Peyer's patch (tissue), 4 donors: ENCODE measurements around the gene IFT88.

Experiments
- POLR2A ChIP-seq, 2 donors: fragments of 450-650 bp; IDR thresholded peaks; one replicate each; pipeline ENCODE4 v1.5.1; 2017; ENCODE audit warnings: antibody characterized with exemption in 2 of 2, mild to moderate bottlenecking in 2 of 2, moderate library complexity in 2 of 2
- TF ChIP-seq, protein P1 (sequence below), 6 experiments: fragments of 450-650 bp in 4 of 6; fragments of 200-600 bp in 2 of 6; sonication (generic) in 1 of 6; IDR thresholded peaks; one replicate each; pipeline ENCODE4 v1.5.1; 2017 to 2019; ENCODE audit warnings: antibody characterized with exemption in 6 of 6, mild to moderate bottlenecking in 3 of 6, moderate library complexity in 1 of 6

DNA sequence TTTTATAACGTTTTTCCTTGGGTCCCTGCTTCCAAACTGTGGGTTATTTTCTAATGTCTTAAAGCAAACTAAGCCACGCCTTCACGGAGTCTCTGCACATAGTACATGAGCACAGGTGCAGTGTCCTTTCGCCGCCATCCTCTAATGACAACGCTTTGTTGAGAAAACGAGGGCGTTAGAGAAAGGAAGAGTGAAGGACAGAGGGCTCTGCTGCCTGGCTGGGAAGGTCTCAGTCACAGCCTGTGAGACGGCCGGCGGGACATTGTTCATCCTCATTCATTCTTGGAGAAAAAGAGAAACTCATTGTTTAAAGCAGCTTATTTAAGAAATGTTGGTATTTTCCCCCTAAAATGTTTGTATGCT, 146.0 kb downstream of the IFT88 start:
- TF ChIP-seq, protein P1, sequence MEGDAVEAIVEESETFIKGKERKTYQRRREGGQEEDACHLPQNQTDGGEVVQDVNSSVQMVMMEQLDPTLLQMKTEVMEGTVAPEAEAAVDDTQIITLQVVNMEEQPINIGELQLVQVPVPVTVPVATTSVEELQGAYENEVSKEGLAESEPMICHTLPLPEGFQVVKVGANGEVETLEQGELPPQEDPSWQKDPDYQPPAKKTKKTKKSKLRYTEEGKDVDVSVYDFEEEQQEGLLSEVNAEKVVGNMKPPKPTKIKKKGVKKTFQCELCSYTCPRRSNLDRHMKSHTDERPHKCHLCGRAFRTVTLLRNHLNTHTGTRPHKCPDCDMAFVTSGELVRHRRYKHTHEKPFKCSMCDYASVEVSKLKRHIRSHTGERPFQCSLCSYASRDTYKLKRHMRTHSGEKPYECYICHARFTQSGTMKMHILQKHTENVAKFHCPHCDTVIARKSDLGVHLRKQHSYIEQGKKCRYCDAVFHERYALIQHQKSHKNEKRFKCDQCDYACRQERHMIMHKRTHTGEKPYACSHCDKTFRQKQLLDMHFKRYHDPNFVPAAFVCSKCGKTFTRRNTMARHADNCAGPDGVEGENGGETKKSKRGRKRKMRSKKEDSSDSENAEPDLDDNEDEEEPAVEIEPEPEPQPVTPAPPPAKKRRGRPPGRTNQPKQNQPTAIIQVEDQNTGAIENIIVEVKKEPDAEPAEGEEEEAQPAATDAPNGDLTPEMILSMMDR (IDR thresholded peaks at IDR 0.05) = no peak
- TF ChIP-seq POLR2A (IDR thresholded peaks at IDR 0.05) = no peak
